CD4-positive, alpha-beta T cell treated with Interleukin-4 for 4 hours (primary cell): ENCODE data around the gene HKDC1.

Experiments
- DNase-seq: peaks from one replicate; pipeline ENCODE4 v3.0.0-alpha.2; 2020

Gene HKDC1

GRCh38 chr10:69217119-69217754, 2.9 kb upstream of the HKDC1 start:
- DNase-seq: no peak

GRCh38 chr10:69218831-69219230, 1.3 kb upstream of the HKDC1 start:
- DNase-seq: no peak

GRCh38 chr10:69220507-69220906, 375 bp downstream of the HKDC1 start:
- no peak for DNase-seq

GRCh38 chr10:69222157-69223027, 2.3 kb downstream of the HKDC1 start:
- DNase-seq: peak; percentile 84

GRCh38 chr10:69223028-69223342, 2.9 kb downstream of the HKDC1 start:
- no peak for DNase-seq

- peak; percentile 22 for DNase-seq
Observed at GRCh38 chr10:69224862-69225657, 4.9 kb downstream of the HKDC1 start.

GRCh38 chr10:69225681-69226080, 5.5 kb downstream of the HKDC1 start:
- DNase-seq: no peak

- no peak for DNase-seq
Observed at GRCh38 chr10:69226919-69227450, 6.9 kb downstream of the HKDC1 start.

GRCh38 chr10:69228151-69228550, 8.0 kb downstream of the HKDC1 start:
- no peak for DNase-seq

- DNase-seq: no peak
Observed at GRCh38 chr10:69229616-69229916, 9.4 kb downstream of the HKDC1 start.

GRCh38 chr10:69230128-69230527, 10.0 kb downstream of the HKDC1 start:
- no peak for DNase-seq

- no peak for DNase-seq
Observed at GRCh38 chr10:69232252-69232651, 12.1 kb downstream of the HKDC1 start.

GRCh38 chr10:69232736-69233480, 12.8 kb downstream of the HKDC1 start:
- DNase-seq: peak; percentile 64

GRCh38 chr10:69234447-69234846, 14.3 kb downstream of the HKDC1 start:
- DNase-seq: no peak

GRCh38 chr10:69237528-69238159, 17.5 kb downstream of the HKDC1 start:
- peak; percentile 77 for DNase-seq

GRCh38 chr10:69239136-69239535, 19.0 kb downstream of the HKDC1 start:
- DNase-seq: no peak

GRCh38 chr10:69239816-69240434, 19.8 kb downstream of the HKDC1 start:
- DNase-seq: no peak

- no peak for DNase-seq
Observed at GRCh38 chr10:69240455-69240854, 20.3 kb downstream of the HKDC1 start.

GRCh38 chr10:69241575-69241974, 21.4 kb downstream of the HKDC1 start:
- DNase-seq: no peak

- no peak for DNase-seq
Observed at GRCh38 chr10:69242040-69242851, 22.1 kb downstream of the HKDC1 start.

- DNase-seq: no peak
Observed at GRCh38 chr10:69242852-69243212, 22.7 kb downstream of the HKDC1 start.
